ENCODE results near the gene IDI2.

DNA sequence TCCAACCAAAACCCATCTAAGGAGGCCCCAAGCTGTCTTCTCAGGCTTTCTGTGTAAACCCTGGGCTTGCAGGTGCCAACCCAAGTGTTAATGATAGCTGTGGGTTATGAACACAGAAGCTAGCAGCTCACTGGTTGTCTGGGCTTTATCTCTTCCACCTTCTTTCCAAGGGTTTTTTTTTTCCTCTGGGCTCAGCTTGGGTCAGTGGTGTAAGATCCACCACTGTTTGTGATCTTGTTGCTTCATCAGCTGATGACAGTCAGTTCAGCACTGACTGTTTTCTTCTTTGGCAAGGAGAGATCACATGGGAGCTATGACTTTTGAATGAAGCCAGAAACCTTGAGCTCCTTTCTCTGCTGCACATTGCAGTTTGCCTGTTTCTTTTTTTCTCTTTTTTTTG is 32.8 kb downstream of the IDI2 start:
- no peak for TF ChIP-seq POLR2A (IDR thresholded peaks at IDR 0.05)
- TF ChIP-seq, protein P1, sequence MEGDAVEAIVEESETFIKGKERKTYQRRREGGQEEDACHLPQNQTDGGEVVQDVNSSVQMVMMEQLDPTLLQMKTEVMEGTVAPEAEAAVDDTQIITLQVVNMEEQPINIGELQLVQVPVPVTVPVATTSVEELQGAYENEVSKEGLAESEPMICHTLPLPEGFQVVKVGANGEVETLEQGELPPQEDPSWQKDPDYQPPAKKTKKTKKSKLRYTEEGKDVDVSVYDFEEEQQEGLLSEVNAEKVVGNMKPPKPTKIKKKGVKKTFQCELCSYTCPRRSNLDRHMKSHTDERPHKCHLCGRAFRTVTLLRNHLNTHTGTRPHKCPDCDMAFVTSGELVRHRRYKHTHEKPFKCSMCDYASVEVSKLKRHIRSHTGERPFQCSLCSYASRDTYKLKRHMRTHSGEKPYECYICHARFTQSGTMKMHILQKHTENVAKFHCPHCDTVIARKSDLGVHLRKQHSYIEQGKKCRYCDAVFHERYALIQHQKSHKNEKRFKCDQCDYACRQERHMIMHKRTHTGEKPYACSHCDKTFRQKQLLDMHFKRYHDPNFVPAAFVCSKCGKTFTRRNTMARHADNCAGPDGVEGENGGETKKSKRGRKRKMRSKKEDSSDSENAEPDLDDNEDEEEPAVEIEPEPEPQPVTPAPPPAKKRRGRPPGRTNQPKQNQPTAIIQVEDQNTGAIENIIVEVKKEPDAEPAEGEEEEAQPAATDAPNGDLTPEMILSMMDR (IDR thresholded peaks at IDR 0.05), result no peak
